Esophagus squamous epithelium (tissue), 5 donors: ENCODE measurements around the gene VOPP1. TPM values are rescaled to one million over a fixed set of nuclear protein-coding genes. Genes with fewer than 3 reads are reported as not detected.

Source experiments
- DNase-seq: peaks from one replicate; lab custom pipeline; 2025; lab: John Stamatoyannopoulos, UW
- H3K27ac ChIP-seq, 4 donors: fragments of 200-600 bp; sonication (generic); one replicate each; pipeline ENCODE4 v1.5.1; 2016 to 2019; ENCODE audit warnings: mild to moderate bottlenecking in 1 of 4
- H3K27me3 ChIP-seq, 4 donors: fragments of 200-600 bp; sonication (generic); 1 replicate in 3 of 4; 2 replicates in 1 of 4; pipeline versions ENCODE4 v1.5.1 to v1.6.0; 2017 to 2021; ENCODE audit warnings: antibody characterized with exemption in 1 of 4
- H3K36me3 ChIP-seq, 3 donors: fragments of 200-600 bp; sonication (generic); one replicate each; pipeline ENCODE4 v1.5.1; 2016 to 2019
- H3K4me1 ChIP-seq, 3 donors: fragments of 200-600 bp; sonication (generic); one replicate each; pipeline ENCODE4 v1.5.1; 2017 to 2019
- H3K4me3 ChIP-seq, 4 donors: fragments of 200-600 bp; sonication (generic); 1 replicate in 3 of 4; 2 replicates in 1 of 4; pipeline ENCODE4 v1.5.1; 2016 to 2019; ENCODE audit warnings: mild to moderate bottlenecking in 2 of 4, moderate library complexity in 1 of 4
- H3K9me3 ChIP-seq, 3 donors: fragments of 200-600 bp; sonication (generic); one replicate each; pipeline ENCODE4 v1.5.1; 2016 to 2019
- CTCF ChIP-seq, 6 experiments: fragments of 450-650 bp in 4 of 6; fragments of 200-600 bp in 2 of 6; sonication (generic) in 2 of 6; IDR thresholded peaks; one replicate each; pipeline ENCODE4 v1.5.1; 2016 to 2019; ENCODE audit warnings: antibody characterized with exemption in 6 of 6, mild to moderate bottlenecking in 4 of 6, moderate library complexity in 4 of 6
- POLR2A ChIP-seq, 4 donors: fragments of 450-650 bp; IDR thresholded peaks; one replicate each; pipeline ENCODE4 v1.6.1; 2017; ENCODE audit warnings: antibody characterized with exemption in 4 of 4, mild to moderate bottlenecking in 4 of 4, moderate library complexity in 3 of 4
- WGBS, 2 donors: methylation state at CpG; one replicate each; pipeline ENCODE4 v1.1.5; 2018; 5-methylcytosine and 5-hydroxymethylcytosine counted together
- intact Hi-C: fragments of 100-400 bp; cut with DNase I; formaldehyde crosslinking; loops from one replicate; pipeline ENCODE4 v1.15.0; 2022
- total RNA-seq, 4 donors: library from RNA; depleted of rRNA; stranded (reverse); fragments of >200 nt; gene quantifications; one replicate each; pipeline ENCODE4 v1.1.0, GENCODE V29; 2016
- donor health status: DM: yes; HTN: yes; CAD: no.

Gene VOPP1
- total RNA-seq, 4 donors from 2014 or later = 13.9 to 26.5 (median 19.2) TPM

GRCh38 chr7:55469271-55469681, 103.0 kb downstream of the VOPP1 start:
- no peak overlapping the region for H3K4me3 ChIP-seq
- TF ChIP-seq CTCF (IDR thresholded peaks at IDR 0.05) = no peak
- no peak for TF ChIP-seq POLR2A (IDR thresholded peaks at IDR 0.05)
- no peak for DNase-seq
- peaks cover 0 to 47% (median 0%) of the 10 kb centered on the region in 3 donors for H3K36me3 ChIP-seq
- H3K9me3 ChIP-seq = no peaks in the 10 kb centered on the region
- no peaks in the 10 kb centered on the region for H3K27me3 ChIP-seq
- 69 to 93% methylated on average over 2 of the region's 2 CpGs for WGBS, 2 donors
- H3K27ac ChIP-seq = no peak overlapping the region
- intact Hi-C loops = no loop called here
- H3K4me1 ChIP-seq = no peaks in the 10 kb centered on the region

- no peaks in the 10 kb centered on the region for H3K4me1 ChIP-seq
- no peak overlapping the region for H3K27ac ChIP-seq
- TF ChIP-seq POLR2A (IDR thresholded peaks at IDR 0.05) = no peak
- no peak for TF ChIP-seq CTCF (IDR thresholded peaks at IDR 0.05)
- no peak overlapping the region for H3K4me3 ChIP-seq
- no peaks in the 10 kb centered on the region for H3K27me3 ChIP-seq
- no peak for DNase-seq
- H3K9me3 ChIP-seq = no peaks in the 10 kb centered on the region
- peaks cover 0 to 54% (median 0%) of the 10 kb centered on the region in 3 donors for H3K36me3 ChIP-seq
- intact Hi-C loops = no loop called here
- 91 to 95% methylated on average over 6 to 7 of the region's 8 CpGs for WGBS, 2 donors
Measured at GRCh38 chr7:55468495-55468894, 103.8 kb downstream of the VOPP1 start.

- intact Hi-C loops = no loop called here
- 93 to 98% methylated on average over 6 to 7 of the region's 7 CpGs for WGBS, 2 donors
- Histone ChIP-seq H3K4me1 (no peaks in the 10 kb centered on the region), H3K27ac (no peak overlapping the region), H3K9me3 (no peaks in the 10 kb centered on the region), H3K36me3 (peaks cover 0 to 48% (median 0%) of the 10 kb centered on the region in 3 donors), H3K27me3 (no peaks in the 10 kb centered on the region), H3K4me3 (no peak overlapping the region)
- TF ChIP-seq CTCF (IDR thresholded peaks at IDR 0.05) (no peak), POLR2A (IDR thresholded peaks at IDR 0.05) (no peak)
- DNase-seq = no peak
Measured at GRCh38 chr7:55467047-55467593, 105.2 kb downstream of the VOPP1 start.

- no peak for DNase-seq
- H3K36me3 ChIP-seq = peaks cover 0 to 48% (median 0%) of the 10 kb centered on the region in 3 donors
- intact Hi-C loops = no loop called here
- H3K4me3 ChIP-seq = no peak overlapping the region
- no peaks in the 10 kb centered on the region for H3K9me3 ChIP-seq
- TF ChIP-seq CTCF (IDR thresholded peaks at IDR 0.05) = no peak
- TF ChIP-seq POLR2A (IDR thresholded peaks at IDR 0.05) = no peak
- H3K4me1 ChIP-seq = no peaks in the 10 kb centered on the region
- no peak overlapping the region for H3K27ac ChIP-seq
- 100% methylated on average over 1 of the region's 2 CpGs for WGBS, 2 donors
- no peaks in the 10 kb centered on the region for H3K27me3 ChIP-seq
Measured at GRCh38 chr7:55465691-55466090, 106.6 kb downstream of the VOPP1 start.

- Histone ChIP-seq H3K27ac (no peak overlapping the region), H3K9me3 (peaks cover 0 to under 1% (median 0%) of the 10 kb centered on the region in 3 donors), H3K4me3 (no peak overlapping the region), H3K36me3 (peaks cover 0 to 47% (median 0%) of the 10 kb centered on the region in 3 donors), H3K27me3 (no peaks in the 10 kb centered on the region), H3K4me1 (no peaks in the 10 kb centered on the region)
- intact Hi-C loops = no loop called here
- TF ChIP-seq CTCF (IDR thresholded peaks at IDR 0.05) (no peak), POLR2A (IDR thresholded peaks at IDR 0.05) (no peak)
- 100% methylated on average over 1 of the region's 2 CpGs; no CpG with 5 or more reads in 1 of the 2 donors for WGBS, 2 donors
- DNase-seq = no peak
Measured at GRCh38 chr7:55464422-55464821, 107.9 kb downstream of the VOPP1 start.
